K562 (cell line): ENCODE measurements around the gene CTF1. TPM values are rescaled to one million over a fixed set of nuclear protein-coding genes. Genes with fewer than 3 reads are reported as not detected.

Experiments used
- ARHGAP35 ChIP-seq: fragments of 450-650 bp; IDR thresholded peaks from 2 replicates; pipeline ENCODE4 v1.6.1; 2018; ENCODE audit not compliant: partially characterized antibody
- CREB1 ChIP-seq, 2 experiments: sonication (generic) in 1 of 2; formaldehyde crosslinking in 1 of 2; IDR thresholded peaks; 2 replicates each; pipeline versions ENCODE4 v1.6.1 to v1.8.0; 2012 to 2022; ENCODE audit warnings: inconsistent platforms in 1 of 2, mild to moderate bottlenecking in 1 of 2, missing genetic modification reagents in 1 of 2, moderate library complexity in 1 of 2
- MXD1 ChIP-seq: fragments of 250-450 bp; sonication (Bioruptor Pico); IDR thresholded peaks from 2 replicates; pipeline ENCODE4 v1.8.0; 2021; ENCODE audit warnings: borderline replicate concordance, mild to moderate bottlenecking, moderate library complexity; ENCODE audit not compliant: poor library complexity, severe bottlenecking
- POLR3G ChIP-seq: IDR thresholded peaks from 2 replicates; pipeline ENCODE4 v1.6.1; 2011; ENCODE audit not compliant: insufficient read length, insufficient replicate concordance; ENCODE audit errors: extremely low read depth
- RAD51 ChIP-seq: fragments of 450-650 bp; IDR thresholded peaks from 2 replicates; pipeline ENCODE4 v1.7.1; 2016; ENCODE audit warnings: low read depth, mild to moderate bottlenecking, borderline replicate concordance
- SIRT6 ChIP-seq: IDR thresholded peaks from one replicate; pipeline ENCODE4 v1.6.1; 2012; ENCODE audit warnings: low read depth, mild to moderate bottlenecking, control low read depth, inconsistent platforms, low read length, moderate library complexity
- SMARCC2 ChIP-seq: fragments of 450-650 bp; IDR thresholded peaks from 2 replicates; pipeline ENCODE4 v1.6.1; 2017; ENCODE audit warnings: antibody characterized with exemption, moderate library complexity, mild to moderate bottlenecking, low read depth
- TFE3 ChIP-seq: fragments of 450-650 bp; formaldehyde crosslinking; IDR thresholded peaks from 2 replicates; pipeline ENCODE4 v1.4.0; 2020; ENCODE audit warnings: mild to moderate bottlenecking, mixed read lengths
- THAP12 ChIP-seq: fragments of 250-450 bp; sonication (Bioruptor Pico); IDR thresholded peaks from 2 replicates; pipeline ENCODE4 v1.9.0; 2021; ENCODE audit warnings: mild to moderate bottlenecking, inconsistent platforms
- U2AF1 ChIP-seq: fragments of 200-400 bp; formaldehyde crosslinking; optimal IDR thresholded peaks from 2 replicates; pipeline ENCODE3; 2017; ENCODE audit warnings: mild to moderate bottlenecking, low read depth, low read length, moderate library complexity
- ZBTB33 ChIP-seq: sonication (generic); formaldehyde crosslinking; IDR thresholded peaks from 2 replicates; pipeline ENCODE4 v1.8.1; 2023; ENCODE audit warnings: mild to moderate bottlenecking, missing genetic modification reagents
- ZFPM2 ChIP-seq: fragments of 250-450 bp; sonication (Bioruptor Pico); IDR thresholded peaks from 2 replicates; pipeline ENCODE4 v1.5.1; 2022; ENCODE audit warnings: mild to moderate bottlenecking
- ZNF592 ChIP-seq: fragments of 450-650 bp; IDR thresholded peaks from 2 replicates; pipeline ENCODE4 v1.6.1; 2017; ENCODE audit warnings: antibody characterized with exemption, mild to moderate bottlenecking
- ZNF780A ChIP-seq: fragments of 250-450 bp; sonication (Bioruptor Pico); IDR thresholded peaks from 2 replicates; pipeline ENCODE4 v1.5.0; 2021; ENCODE audit warnings: mild to moderate bottlenecking
- polyA plus RNA-seq, 8 experiments: library from polyadenylated mRNA; depleted of rRNA in 4 of 8; stranded (reverse) in 5 of 8; unstranded in 3 of 8; fragments of >200 nt; fragmentation: Nextera tagmentation in 2 of 8; fragmentation: Illumina TruSeq in 1 of 8; extraction: Ambion mirVana in 2 of 8; extraction: Trizol in 1 of 8; gene quantifications; 2 replicates each; pipeline versions ENCODE4 v1.2.1 to v1.2.3, GENCODE V29; 2011 to 2014; ENCODE audit warnings: inconsistent platforms in 1 of 8, missing spikeins in 1 of 8
- total RNA-seq, 7 experiments: library from RNA; depleted of rRNA in 6 of 7; stranded (reverse); fragments of >200 nt in 6 of 7; fragmentation: Illumina TruSeq in 2 of 7; extraction: Trizol in 2 of 7; gene quantifications; 2 replicates each; pipeline versions ENCODE4 v1.2.1 to v1.2.3, GENCODE V29; 2011 to 2021; ENCODE audit warnings: low replicate concordance in 1 of 7

Gene CTF1
- total and polyA plus RNA-seq, 9 of the 15 experiments (the other 6 are each of a cell fraction or from before 2014, with no cell fraction given): 0.24 to 2.5 (median 0.44) TPM

- TF ChIP-seq THAP12 (CRISPR knock-in tag): peak; percentile 98
- no peak; the same call in none of the 2 replicates for TF ChIP-seq ZNF592
- TF ChIP-seq ZNF780A: no peak
- peak; percentile 47 for TF ChIP-seq CREB1 (IDR thresholded peaks at IDR 0.05)
- peak; percentile 71 for TF ChIP-seq CREB1 (CRISPR knock-in tag; IDR thresholded peaks at IDR 0.05)
- TF ChIP-seq ZBTB33: no peak
- no peak for TF ChIP-seq ZFPM2 (CRISPR knock-in tag)
- peak; percentile 93 for TF ChIP-seq U2AF1
- no peak for TF ChIP-seq SIRT6
- TF ChIP-seq RAD51: 0 out of 2 replicates have a peak, but pooled peaks have one; percentile 8
- TF ChIP-seq ARHGAP35: no peak
- TF ChIP-seq SMARCC2: peak; percentile 17; the same call in 1 of the 2 replicates
- no peak for TF ChIP-seq TFE3 (CRISPR knock-in tag)
- no peak for TF ChIP-seq MXD1 (CRISPR knock-in tag)
- TF ChIP-seq POLR3G: no peak
Measured at GRCh38 chr16:30874821-30875717, 21.3 kb upstream of the CTF1 start (continued).
